ENCODE measurements around the gene TCF20.

The TCF20 gene

DNA sequence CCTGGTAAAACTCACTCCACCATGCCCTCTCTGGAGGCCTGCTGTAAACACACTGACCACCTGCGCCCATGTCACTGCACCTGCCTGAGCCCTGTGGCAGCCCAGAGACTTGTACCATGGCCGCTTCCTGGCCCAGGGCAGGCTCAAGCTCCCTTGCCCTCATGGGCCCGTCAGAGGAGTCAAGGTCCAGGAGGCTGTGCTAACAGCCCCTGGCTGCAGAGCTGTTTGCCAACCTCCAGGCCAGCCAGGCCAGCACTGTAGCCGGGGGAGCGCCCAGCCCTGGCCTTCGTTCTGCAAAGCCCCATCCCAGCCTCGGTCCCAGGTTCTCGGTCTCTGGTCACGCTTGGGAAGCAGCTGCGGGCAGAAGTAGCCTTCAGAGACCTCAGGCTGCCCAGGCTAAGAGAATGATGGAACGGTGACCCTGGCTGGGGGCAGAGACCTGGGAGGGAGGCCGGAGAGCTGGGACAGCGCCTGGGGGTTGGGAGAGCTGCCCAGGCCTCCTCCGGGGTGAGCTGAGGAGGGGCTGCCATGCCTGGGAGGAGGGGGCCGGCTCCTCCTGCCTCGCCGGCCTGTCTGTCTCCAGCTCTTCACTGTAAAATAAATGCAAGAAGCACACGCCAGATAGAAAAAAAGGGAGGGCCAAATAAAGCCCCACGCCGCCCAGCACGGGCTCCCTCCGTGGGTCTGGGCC, 11.9 kb upstream of the TCF20 start:
- no peak for DNase-seq

GRCh38 chr22:42281706-42282251, 11.3 kb upstream of the TCF20 start:
- no peak for DNase-seq

- DNase-seq = no peak
These were observed 10.8 kb upstream of the TCF20 start for GRCh38 chr22:42281284-42281683.

- DNase-seq = no peak
These were observed 10.4 kb upstream of the TCF20 start for GRCh38 chr22:42280836-42281235.

DNA sequence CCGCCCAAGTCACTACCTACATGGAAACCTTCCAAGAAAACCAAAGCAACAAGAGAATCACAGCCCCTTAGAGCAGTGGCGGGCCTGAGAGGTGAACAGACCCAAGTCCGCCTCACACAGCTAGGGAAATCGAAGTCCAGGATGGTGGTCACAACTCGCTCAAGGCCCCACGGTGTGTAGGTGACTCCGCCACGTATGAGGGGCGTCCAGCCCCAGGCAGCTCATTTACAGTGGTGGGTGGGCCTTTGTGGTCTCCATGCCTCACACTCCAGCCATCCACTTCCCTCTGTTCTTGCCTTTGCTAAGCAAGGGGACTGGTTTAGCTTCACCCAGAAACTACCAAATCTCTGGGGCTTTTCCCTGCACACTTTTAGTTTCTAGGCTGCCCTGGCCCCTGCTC, 9.7 kb upstream of the TCF20 start:
- DNase-seq = no peak

DNA sequence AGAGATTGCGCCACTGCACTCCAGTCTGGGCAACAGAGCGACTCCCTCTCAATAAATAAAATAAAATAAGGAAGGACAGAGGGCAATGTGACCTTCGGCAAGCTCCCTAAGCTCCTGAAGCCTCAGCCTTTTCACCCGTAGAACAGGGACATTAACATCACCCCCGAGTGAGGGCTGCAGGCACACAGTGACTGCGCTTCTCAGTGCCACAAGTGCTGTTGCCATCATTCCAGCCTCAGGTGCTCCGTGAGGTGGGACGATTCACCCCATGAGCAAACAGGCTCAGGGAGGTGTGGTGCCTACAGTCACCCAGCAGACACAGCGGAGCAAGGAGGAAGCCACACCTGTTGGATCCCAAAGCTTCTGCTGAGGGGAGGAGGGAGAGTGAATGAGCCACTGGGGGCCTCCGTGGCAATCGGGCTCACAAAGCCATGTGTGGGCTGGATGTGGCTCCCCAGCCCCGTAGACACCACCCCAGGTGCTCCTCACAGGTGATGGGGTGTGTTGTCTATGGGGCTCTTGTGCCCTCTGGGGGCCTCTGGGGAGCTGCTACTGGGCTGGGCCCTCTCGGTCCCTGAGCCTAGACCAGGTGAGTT, 9.1 kb upstream of the TCF20 start:
- DNase-seq = no peak

DNA sequence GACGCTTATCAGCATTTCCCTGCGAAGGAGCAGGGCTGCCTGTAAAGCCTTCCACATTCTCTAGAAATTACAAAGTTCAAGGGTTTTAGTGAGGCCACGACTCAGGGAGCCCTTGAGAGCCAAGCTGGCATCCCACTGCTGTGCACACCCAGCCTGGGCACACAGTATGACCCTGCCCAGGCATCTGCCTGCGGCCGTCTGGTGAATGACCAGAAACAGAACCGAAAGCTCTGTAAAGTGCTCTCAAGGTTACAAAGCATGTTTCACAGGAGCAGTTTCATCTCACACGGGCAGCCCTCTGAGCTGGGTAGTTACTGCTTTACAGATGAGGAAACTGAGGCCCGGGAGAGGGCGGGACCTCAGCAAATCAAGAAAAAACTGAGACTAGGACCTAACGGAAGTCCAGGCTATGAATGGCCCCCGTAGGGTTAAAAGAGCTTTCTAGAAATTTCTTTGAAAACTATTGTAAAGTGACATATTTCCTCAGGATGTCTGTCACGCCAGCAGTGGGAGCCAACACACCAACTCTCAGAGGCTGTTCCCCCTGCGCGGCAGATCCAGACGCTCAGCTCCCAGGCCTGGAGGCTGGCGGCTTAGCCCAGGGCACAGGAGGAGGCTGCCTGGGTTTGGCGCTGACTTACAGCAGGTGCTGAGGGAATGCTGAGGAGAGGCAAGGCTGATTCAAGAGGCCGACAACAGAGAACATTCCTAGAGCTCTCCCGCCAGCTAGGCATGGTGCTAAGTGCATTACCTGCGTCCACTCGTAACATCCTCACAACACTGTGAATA, 7.7 kb upstream of the TCF20 start:
- DNase-seq = no peak

DNA sequence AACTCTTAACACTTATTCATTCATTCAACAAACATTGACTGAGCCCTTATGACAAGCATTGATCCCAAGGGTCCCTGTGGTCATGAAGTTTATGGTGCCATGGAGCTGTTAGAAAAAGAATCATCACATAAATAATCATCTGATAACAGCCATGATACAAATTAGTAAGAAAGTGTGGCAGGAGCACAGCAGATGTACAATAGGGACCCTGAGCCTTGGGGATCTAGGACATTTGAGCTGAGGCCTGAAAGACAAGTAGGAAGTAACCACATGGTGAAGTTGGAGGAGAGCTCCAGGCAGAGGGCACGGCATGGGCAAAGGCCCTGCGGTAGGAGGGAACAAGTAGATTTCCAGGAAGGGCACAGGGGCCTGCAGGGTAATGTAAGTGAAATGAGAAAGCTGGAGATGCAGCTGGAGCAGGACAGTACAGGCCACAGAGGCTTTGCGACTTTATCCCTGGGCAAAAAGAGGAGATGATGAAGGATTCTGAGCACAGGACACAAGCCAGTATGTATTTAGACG, 6.8 kb upstream of the TCF20 start:
- no peak for DNase-seq

DNA sequence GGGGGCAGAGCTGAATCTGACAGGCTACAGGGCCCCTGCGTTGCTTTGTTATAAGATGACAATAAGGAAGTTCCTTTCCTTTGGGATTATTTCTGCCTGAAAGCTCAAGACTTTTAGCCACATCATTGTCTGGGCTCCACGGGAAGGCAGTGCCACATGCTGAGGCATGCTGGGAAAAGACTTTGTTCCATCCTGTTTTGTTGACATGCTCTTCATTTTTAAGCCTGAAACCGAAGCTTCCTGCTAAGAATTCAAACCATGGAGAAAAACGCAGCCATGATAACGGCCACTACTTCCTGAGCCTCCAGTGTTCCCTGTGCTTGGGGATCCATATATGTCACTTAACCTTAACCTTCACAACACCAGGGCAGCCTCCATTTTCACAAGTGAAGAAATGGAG, 5.5 kb upstream of the TCF20 start:
- no peak for DNase-seq

GRCh38 chr22:42275176-42275575, 4.7 kb upstream of the TCF20 start:
- no peak for DNase-seq

GRCh38 chr22:42273855-42274451, 3.5 kb upstream of the TCF20 start:
- no peak for DNase-seq

GRCh38 chr22:42272431-42272999, 2.1 kb upstream of the TCF20 start:
- no peak for DNase-seq

- DNase-seq = no peak
These were observed 1.5 kb upstream of the TCF20 start for GRCh38 chr22:42271906-42272305.

DNA sequence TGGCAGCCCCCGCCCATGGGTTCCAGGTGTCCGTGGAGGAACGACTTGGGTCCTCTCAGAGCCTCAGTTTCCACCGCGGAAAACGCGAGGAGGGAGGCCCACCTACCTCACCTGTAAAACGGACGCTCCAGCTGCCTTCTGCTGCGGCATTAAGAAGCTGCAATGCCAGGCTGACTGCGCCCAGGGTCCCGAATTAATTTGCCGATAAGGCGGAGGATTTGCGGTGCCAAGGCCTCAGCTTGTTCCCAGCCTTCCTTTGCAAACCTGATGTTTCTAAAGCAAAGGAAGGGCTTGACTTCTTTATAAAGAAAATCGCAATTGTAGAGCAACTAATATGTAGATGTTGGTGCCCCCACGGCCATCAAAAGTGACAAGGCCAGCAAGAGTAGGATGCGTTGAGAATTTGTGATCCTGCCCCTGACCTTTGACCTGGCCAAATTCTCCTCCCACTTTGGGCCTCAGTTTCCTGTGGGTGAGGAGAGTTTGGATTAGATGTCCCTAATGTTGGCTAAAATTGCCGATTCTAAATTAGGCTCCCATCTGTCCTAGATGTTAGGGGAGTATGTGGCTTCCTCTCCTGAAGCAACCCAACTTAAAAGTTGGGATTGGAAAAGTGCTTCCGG, 849 bp upstream of the TCF20 start:
- DNase-seq = no peak

DNA sequence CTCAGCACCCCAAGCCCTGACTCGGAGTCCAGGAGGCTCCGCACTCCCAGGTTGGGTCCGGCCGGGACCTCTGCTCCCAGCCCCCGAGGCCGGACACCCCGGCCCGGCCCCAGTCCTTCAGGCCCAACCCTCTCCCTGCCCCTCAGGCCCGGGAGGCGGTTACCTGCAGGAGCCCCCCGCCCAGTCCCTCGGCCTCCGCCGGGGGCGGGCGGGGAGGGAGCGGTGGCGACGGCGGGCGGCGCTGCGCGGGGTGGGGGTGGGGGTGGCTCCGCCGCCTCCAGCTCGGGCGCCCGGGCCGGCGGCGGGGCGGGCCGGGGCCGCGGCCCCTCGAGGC, 310 bp downstream of the TCF20 start:
- no peak for DNase-seq

GRCh38 chr22:42269432-42270175, 849 bp downstream of the TCF20 start:
- peak; percentile 66 for DNase-seq

DNA sequence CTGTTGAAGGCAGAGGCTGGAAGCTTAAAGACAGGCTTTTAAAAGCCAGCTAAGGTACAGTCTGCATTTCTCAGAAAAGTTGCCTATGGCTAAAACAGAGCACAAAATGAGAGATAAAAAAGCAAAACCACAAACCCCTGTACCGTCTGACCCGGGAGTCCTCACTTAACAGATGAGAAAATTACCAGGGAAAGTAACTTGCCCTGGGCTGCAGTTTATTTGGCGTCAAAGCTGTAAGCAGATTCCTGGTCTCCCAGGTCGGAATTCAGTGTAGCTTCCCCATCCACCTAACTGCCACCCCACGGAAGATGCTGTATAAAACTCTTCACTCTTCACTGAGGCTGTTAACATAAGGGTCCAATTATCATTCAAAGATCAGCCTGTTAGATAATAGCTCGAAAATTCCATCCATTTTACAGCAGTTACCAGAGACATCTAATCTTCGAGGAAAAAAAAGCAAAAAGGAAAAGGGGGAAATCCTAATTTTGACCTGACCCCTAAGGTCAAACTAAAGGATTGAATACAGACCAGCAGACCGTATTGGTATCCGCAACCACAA, 1.5 kb downstream of the TCF20 start:
- no peak for DNase-seq

- no peak for DNase-seq
These were observed 5.1 kb downstream of the TCF20 start for GRCh38 chr22:42265321-42265720.

- DNase-seq = no peak
These were observed 6.5 kb downstream of the TCF20 start for GRCh38 chr22:42263944-42264343.

DNA sequence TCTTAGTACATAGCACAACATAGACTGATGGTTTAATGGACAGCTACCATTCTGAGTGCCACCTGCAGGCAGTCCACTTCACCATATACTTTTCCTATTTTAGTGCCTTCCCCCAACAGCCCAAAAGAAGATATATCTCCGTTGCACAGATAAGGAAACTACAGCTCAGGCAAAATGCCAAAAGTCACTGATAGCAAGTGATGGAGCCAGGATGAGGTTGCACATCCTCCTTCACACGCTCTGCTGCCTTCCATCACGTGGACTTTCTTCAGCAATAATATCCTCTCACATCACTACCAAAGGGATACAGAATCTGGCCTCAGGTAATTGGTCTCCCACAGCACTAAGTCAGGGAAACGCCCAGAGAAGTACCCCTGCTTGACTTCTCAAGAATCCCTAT, 7.5 kb downstream of the TCF20 start:
- no peak for DNase-seq

- DNase-seq = no peak
These were observed 9.2 kb downstream of the TCF20 start for GRCh38 chr22:42261296-42261695.

Measured in T-helper 9 cell (primary cell).